GM23338 (cell line): ENCODE data around the gene PIK3AP1. TPM values are rescaled to one million over a fixed set of nuclear protein-coding genes. Genes with fewer than 3 reads are reported as not detected.

Source experiments
- ATAC-seq: fragments of 200-7000 bp; cut with Tn5 transposase; 3 replicates; pipeline ENCODE4 v1.9.1; 2020
- DNase-seq: peaks from one replicate; pipeline ENCODE4 v3.0.0-alpha.2; 2015; ENCODE audit warnings: low spot score
- H2AFZ ChIP-seq: fragments of 200-600 bp; sonication (generic); 2 replicates; pipeline ENCODE4 v1.8.0; 2016; ENCODE audit warnings: antibody characterized with exemption, mild to moderate bottlenecking, moderate library complexity
- H3F3A ChIP-seq: fragments of 200-600 bp; sonication (generic); replicated peaks from 2 replicates; pipeline ENCODE4 v1.8.0; 2017; ENCODE audit warnings: antibody characterized with exemption, mixed run types, low read depth
- H3K27ac ChIP-seq: fragments of 200-600 bp; sonication (generic); 2 replicates; pipeline ENCODE4 v1.6.1; 2016; ENCODE audit warnings: low read depth
- H3K27me3 ChIP-seq: fragments of 200-600 bp; sonication (generic); 2 replicates; pipeline ENCODE4 v1.8.0; 2016; ENCODE audit warnings: mild to moderate bottlenecking, mixed run types, moderate library complexity; ENCODE audit not compliant: insufficient read depth
- H3K36me3 ChIP-seq: fragments of 200-600 bp; sonication (generic); 2 replicates; pipeline ENCODE4 v1.8.0; 2016; ENCODE audit warnings: mild to moderate bottlenecking; ENCODE audit not compliant: insufficient read depth
- H3K4me1 ChIP-seq: fragments of 200-600 bp; sonication (generic); 2 replicates; pipeline ENCODE4 v1.8.0; 2016; ENCODE audit warnings: mild to moderate bottlenecking, moderate library complexity; ENCODE audit not compliant: insufficient read depth
- H3K4me2 ChIP-seq: fragments of 200-600 bp; sonication (generic); 2 replicates; pipeline ENCODE4 v1.7.1; 2017; ENCODE audit warnings: mixed run types
- H3K4me3 ChIP-seq: fragments of 200-600 bp; sonication (generic); 2 replicates; pipeline ENCODE4 v1.6.1; 2016; ENCODE audit warnings: mixed run types
- H3K79me2 ChIP-seq: fragments of 200-600 bp; sonication (generic); replicated peaks from 2 replicates; pipeline ENCODE4 v1.8.0; 2017; ENCODE audit warnings: mild to moderate bottlenecking; ENCODE audit not compliant: insufficient read depth
- H3K9me2 ChIP-seq: fragments of 200-600 bp; sonication (generic); 2 replicates; pipeline ENCODE4 v1.8.0; 2017; ENCODE audit not compliant: insufficient read depth
- H4K20me1 ChIP-seq: fragments of 200-600 bp; sonication (generic); replicated peaks from 2 replicates; pipeline ENCODE4 v1.8.0; 2017; ENCODE audit warnings: mild to moderate bottlenecking; ENCODE audit not compliant: insufficient read depth
- H3K27ac Mint-ChIP-seq: 2 replicates; pipeline ENCODE4 v1.8.0; 2020; ENCODE audit warnings: inconsistent platforms, mild to moderate bottlenecking, moderate library complexity, mixed read lengths
- H3K27me3 Mint-ChIP-seq: 3 replicates; pipeline ENCODE4 v1.8.0; 2022; ENCODE audit warnings: low read depth, mild to moderate bottlenecking, moderate library complexity, mixed read lengths, inconsistent platforms; ENCODE audit not compliant: insufficient read depth, poor library complexity
- H3K36me3 Mint-ChIP-seq: 3 replicates; pipeline ENCODE4 v1.8.0; 2021; ENCODE audit warnings: low read depth, mild to moderate bottlenecking, inconsistent platforms, moderate library complexity, mixed read lengths
- H3K4me1 Mint-ChIP-seq: 3 replicates; pipeline ENCODE4 v1.8.0; 2020; ENCODE audit warnings: mild to moderate bottlenecking, inconsistent platforms, mixed read lengths
- H3K4me3 Mint-ChIP-seq: 3 replicates; pipeline ENCODE4 v1.8.0; 2021; ENCODE audit warnings: moderate library complexity, mild to moderate bottlenecking, inconsistent platforms, mixed read lengths
- H3K9me3 Mint-ChIP-seq: 3 replicates; pipeline ENCODE4 v1.8.0; 2020; ENCODE audit warnings: moderate library complexity, mild to moderate bottlenecking, inconsistent platforms, mixed read lengths
- JUNB ChIP-seq: IDR thresholded peaks from one replicate; pipeline ENCODE4 v1.6.1; 2016; ENCODE audit warnings: antibody characterized with exemption; ENCODE audit not compliant: unreplicated experiment
- NANOG ChIP-seq: IDR thresholded peaks from 2 replicates; pipeline ENCODE4 v1.6.1; 2016; ENCODE audit warnings: antibody characterized with exemption, borderline replicate concordance
- POLR2AphosphoS5 ChIP-seq: IDR thresholded peaks from 2 replicates; pipeline ENCODE4 v1.6.1; 2016; ENCODE audit warnings: antibody characterized with exemption, low read depth
- STAT1 ChIP-seq: IDR thresholded peaks from one replicate; pipeline ENCODE4 v1.6.1; 2016; ENCODE audit warnings: antibody characterized with exemption; ENCODE audit not compliant: unreplicated experiment
- ZNF114 ChIP-seq: fragments of 250-450 bp; sonication (Bioruptor Pico); IDR thresholded peaks from 2 replicates; pipeline ENCODE4 v1.5.0; 2020; ENCODE audit warnings: mild to moderate bottlenecking, moderate library complexity
- ZNF331 ChIP-seq: fragments of 250-450 bp; sonication (Bioruptor Pico); IDR thresholded peaks from 2 replicates; pipeline ENCODE4 v1.5.0; 2020; ENCODE audit warnings: low read depth, mild to moderate bottlenecking, moderate library complexity
- ZNF462 ChIP-seq: fragments of 250-450 bp; sonication (Bioruptor Pico); IDR thresholded peaks from 2 replicates; pipeline ENCODE4 v1.5.0; 2020; ENCODE audit warnings: mild to moderate bottlenecking, moderate library complexity
- polyA plus RNA-seq: library from polyadenylated mRNA; unstranded; fragments of >200 nt; fragmentation: Nextera tagmentation; extraction: Ambion mirVana; gene quantifications from 2 replicates; pipeline ENCODE4 v1.2.1, GENCODE V29; 2016
- total RNA-seq: library from RNA; depleted of rRNA; stranded (reverse); fragments of >200 nt; shearing (Covaris generic); gene quantifications from 2 replicates; pipeline ENCODE4 v1.2.3, GENCODE V29; 2014

Gene PIK3AP1
- total and polyA plus RNA-seq, 2 experiments from 2014 or later: 0.65 to 2.3 TPM

GRCh38 chr10:96660297-96660696, 60.0 kb downstream of the PIK3AP1 start:
- H3K4me3 ChIP-seq: no peak overlapping the region
- no peak for TF ChIP-seq JUNB
- no peak for TF ChIP-seq ZNF114 (CRISPR knock-in tag)
- no peak for TF ChIP-seq STAT1
- no peak for TF ChIP-seq POLR2AphosphoS5
- TF ChIP-seq NANOG: no peak
- H3K27ac ChIP-seq: no peak overlapping the region
- no peaks in the 10 kb centered on the region for H3K27me3 ChIP-seq
- H3K9me3 Mint-ChIP-seq: peaks cover 3% of the 10 kb centered on the region; the same call in 1 of the 3 replicates
- no peak overlapping the region for H3K27ac Mint-ChIP-seq
- no peaks in the 10 kb centered on the region for H4K20me1 ChIP-seq
- peaks cover 5% of the 10 kb centered on the region for H3K4me1 Mint-ChIP-seq
- no peaks in the 10 kb centered on the region for H3F3A ChIP-seq
- H3K4me2 ChIP-seq: no peak overlapping the region
- H3K36me3 Mint-ChIP-seq: peaks cover 5% of the 10 kb centered on the region; the same call in 2 of the 3 replicates
- peaks cover 3% of the 10 kb centered on the region for H3K27me3 Mint-ChIP-seq
- no peaks in the 10 kb centered on the region for H3K9me2 ChIP-seq
- H3K36me3 ChIP-seq: no peaks in the 10 kb centered on the region
- no peak for ATAC-seq
- DNase-seq: no peak
- H3K4me3 Mint-ChIP-seq: no peak overlapping the region
- no peak overlapping the region for H2AFZ ChIP-seq
- H3K79me2 ChIP-seq: no peaks in the 10 kb centered on the region
- no peaks in the 10 kb centered on the region for H3K4me1 ChIP-seq

DNA sequence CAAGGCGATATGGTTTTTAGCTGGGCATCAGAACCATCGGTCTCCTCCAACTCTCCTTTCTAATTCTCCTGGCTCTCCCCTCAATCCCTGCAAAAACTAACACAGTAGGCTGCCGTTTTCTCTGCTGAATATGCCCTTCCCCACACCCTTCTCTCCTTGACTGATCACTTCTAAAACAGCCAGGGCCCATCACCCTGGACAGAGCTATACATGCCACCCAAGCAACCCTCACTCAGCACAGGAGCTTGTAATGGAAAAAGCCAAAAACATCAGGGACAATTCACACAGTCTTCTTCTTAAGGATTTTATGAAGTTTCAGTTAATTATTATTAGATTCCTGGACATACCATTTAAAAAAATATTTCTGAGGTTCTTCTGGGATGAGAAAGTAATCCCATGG, 61.5 kb downstream of the PIK3AP1 start:
- H3K9me3 Mint-ChIP-seq: peaks cover 8% of the 10 kb centered on the region; the same call in 2 of the 3 replicates
- peaks cover 9% of the 10 kb centered on the region; the same call in 2 of the 3 replicates for H3K36me3 Mint-ChIP-seq
- H2AFZ ChIP-seq: no peak overlapping the region
- no peak overlapping the region; the same call in 1 of the 2 replicates for H3K27ac Mint-ChIP-seq
- H3K4me1 ChIP-seq: no peaks in the 10 kb centered on the region
- H3K36me3 ChIP-seq: no peaks in the 10 kb centered on the region
- H3K27me3 ChIP-seq: no peaks in the 10 kb centered on the region
- ATAC-seq (peak; percentile 29; the same call in 2 of the 3 replicates), DNase-seq (no peak)
- no peaks in the 10 kb centered on the region for H3K9me2 ChIP-seq
- H3K4me1 Mint-ChIP-seq: peaks cover 5% of the 10 kb centered on the region
- H4K20me1 ChIP-seq: no peaks in the 10 kb centered on the region
- H3K27me3 Mint-ChIP-seq: peaks cover 7% of the 10 kb centered on the region
- no peak overlapping the region for H3K4me2 ChIP-seq
- no peak overlapping the region for H3K4me3 Mint-ChIP-seq
- TF ChIP-seq ZNF331 (CRISPR knock-in tag): no peak
- TF ChIP-seq ZNF462 (CRISPR knock-in tag): no peak
- TF ChIP-seq JUNB: no peak
- no peak for TF ChIP-seq NANOG
- no peak for TF ChIP-seq ZNF114 (CRISPR knock-in tag)
- no peak overlapping the region for H3K4me3 ChIP-seq
- H3K27ac ChIP-seq: no peak overlapping the region
- H3F3A ChIP-seq: no peaks in the 10 kb centered on the region
- H3K79me2 ChIP-seq: no peaks in the 10 kb centered on the region
